Type B pancreatic cell (in vitro differentiated cells): Measurements from ENCODE around the gene FAM124A. TPM values are rescaled to one million over a fixed set of nuclear protein-coding genes. Genes with fewer than 3 reads are reported as not detected.

Experiments
- DNase-seq: peaks from one replicate; pipeline ENCODE4 v3.0.0; 2021; ENCODE audit warnings: mixed read lengths; ENCODE audit not compliant: unreplicated experiment; ENCODE audit errors: extremely low spot score
- H3K27ac Mint-ChIP-seq: 2 replicates; pipeline ENCODE4 v1.8.0; 2021; ENCODE audit warnings: mild to moderate bottlenecking, mixed read lengths
- H3K27me3 Mint-ChIP-seq: 2 replicates; pipeline ENCODE4 v1.8.0; 2021; ENCODE audit warnings: mixed read lengths
- H3K36me3 Mint-ChIP-seq: 2 replicates; pipeline ENCODE4 v1.8.0; 2021; ENCODE audit warnings: mixed read lengths
- H3K4me1 Mint-ChIP-seq: one replicate; pipeline ENCODE4 v1.8.0; 2021; ENCODE audit warnings: mixed read lengths; ENCODE audit not compliant: unreplicated experiment
- H3K4me3 Mint-ChIP-seq: 2 replicates; pipeline ENCODE4 v1.8.0; 2021; ENCODE audit warnings: mild to moderate bottlenecking, mixed read lengths
- H3K9me3 Mint-ChIP-seq: 2 replicates; pipeline ENCODE4 v1.8.0; 2021; ENCODE audit warnings: mixed read lengths
- total RNA-seq: library from RNA; stranded (reverse); gene quantifications from 2 replicates; pipeline ENCODE4 v1.2.1, GENCODE V29; 2021; ENCODE audit warnings: low replicate concordance
- TF ChIP-seq, protein P1 (sequence below): fragments of 200-600 bp; sonication (generic); conservative IDR thresholded peaks from 2 replicates; pipeline ENCODE4 v1.5.0; 2021; ENCODE audit warnings: antibody characterized with exemption, mild to moderate bottlenecking

The FAM124A gene
- total RNA-seq, 1 donor from 2014 or later: 4.5 TPM

DNA sequence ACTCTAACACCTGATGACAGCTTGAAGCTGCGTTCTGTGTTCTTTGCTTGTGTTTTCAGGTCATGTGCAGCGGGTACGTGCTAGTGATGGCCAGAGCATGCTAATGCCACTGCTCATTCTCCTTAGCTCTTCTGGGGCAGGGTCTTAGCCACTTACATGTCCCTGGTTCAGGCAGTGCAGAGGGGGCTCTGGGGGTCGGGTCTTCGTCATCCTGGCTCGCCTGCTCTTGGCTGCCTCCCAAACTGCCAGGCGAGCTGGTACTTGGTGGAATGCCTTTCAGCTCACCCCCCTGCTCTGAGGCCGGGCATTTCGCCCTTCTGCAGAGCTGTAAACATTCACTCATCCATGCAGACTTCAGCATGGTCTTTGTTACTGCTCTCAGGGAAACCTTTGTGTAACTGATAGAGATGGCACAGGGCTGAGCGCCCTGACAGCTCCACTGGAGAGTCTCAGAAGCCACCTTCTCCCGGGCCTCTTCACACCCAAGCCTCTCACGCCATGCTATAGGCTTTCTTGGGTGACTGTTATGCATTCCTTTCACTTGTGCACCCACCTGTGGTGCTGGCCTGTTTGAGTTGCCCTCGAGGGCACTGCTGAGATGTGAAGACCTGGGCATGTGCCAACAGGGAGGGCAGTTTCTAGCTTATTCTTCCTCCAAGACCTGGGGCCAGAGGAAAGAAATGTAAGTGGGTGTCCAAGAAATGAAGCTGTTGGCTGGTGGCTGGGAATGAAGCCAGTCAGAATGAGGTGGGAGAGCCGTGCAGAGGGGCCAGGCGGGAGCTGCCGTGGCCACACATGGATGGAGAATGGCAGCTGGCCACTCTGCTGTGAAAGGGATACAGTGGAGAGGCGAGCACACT lies 24.4 kb downstream of the FAM124A start:
- TF ChIP-seq, protein P1, sequence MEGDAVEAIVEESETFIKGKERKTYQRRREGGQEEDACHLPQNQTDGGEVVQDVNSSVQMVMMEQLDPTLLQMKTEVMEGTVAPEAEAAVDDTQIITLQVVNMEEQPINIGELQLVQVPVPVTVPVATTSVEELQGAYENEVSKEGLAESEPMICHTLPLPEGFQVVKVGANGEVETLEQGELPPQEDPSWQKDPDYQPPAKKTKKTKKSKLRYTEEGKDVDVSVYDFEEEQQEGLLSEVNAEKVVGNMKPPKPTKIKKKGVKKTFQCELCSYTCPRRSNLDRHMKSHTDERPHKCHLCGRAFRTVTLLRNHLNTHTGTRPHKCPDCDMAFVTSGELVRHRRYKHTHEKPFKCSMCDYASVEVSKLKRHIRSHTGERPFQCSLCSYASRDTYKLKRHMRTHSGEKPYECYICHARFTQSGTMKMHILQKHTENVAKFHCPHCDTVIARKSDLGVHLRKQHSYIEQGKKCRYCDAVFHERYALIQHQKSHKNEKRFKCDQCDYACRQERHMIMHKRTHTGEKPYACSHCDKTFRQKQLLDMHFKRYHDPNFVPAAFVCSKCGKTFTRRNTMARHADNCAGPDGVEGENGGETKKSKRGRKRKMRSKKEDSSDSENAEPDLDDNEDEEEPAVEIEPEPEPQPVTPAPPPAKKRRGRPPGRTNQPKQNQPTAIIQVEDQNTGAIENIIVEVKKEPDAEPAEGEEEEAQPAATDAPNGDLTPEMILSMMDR: no peak
- no peak overlapping the region for H3K27ac Mint-ChIP-seq
- H3K4me1 Mint-ChIP-seq: peaks cover 12% of the 10 kb centered on the region
- no peaks in the 10 kb centered on the region for H3K9me3 Mint-ChIP-seq
- H3K36me3 Mint-ChIP-seq: no peaks in the 10 kb centered on the region
- H3K27me3 Mint-ChIP-seq: no peaks in the 10 kb centered on the region
- no peak overlapping the region for H3K4me3 Mint-ChIP-seq
- no peak for DNase-seq

DNA sequence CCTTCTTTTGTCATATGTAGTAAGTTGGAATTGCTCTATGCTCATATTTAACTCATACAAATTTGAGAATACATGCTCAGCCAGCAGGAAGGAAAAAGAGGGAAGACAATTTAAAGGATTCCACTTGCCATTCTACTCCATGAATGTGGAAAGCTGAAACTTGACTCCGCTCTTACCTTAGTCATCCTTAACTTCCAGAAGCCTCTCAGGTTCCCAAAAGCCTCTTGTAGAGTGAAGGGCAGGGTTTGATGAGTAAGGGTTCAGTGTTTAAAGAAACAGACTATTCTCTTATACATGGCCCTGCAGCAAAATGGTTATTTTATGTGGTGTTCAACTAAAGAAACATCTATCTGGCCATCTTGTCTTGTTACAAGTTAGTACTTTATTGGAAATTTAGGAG lies 27.1 kb downstream of the FAM124A start:
- H3K27ac Mint-ChIP-seq: no peak overlapping the region
- H3K4me1 Mint-ChIP-seq: peaks cover 7% of the 10 kb centered on the region
- no peaks in the 10 kb centered on the region for H3K27me3 Mint-ChIP-seq
- peaks cover 3% of the 10 kb centered on the region for H3K36me3 Mint-ChIP-seq
- no peaks in the 10 kb centered on the region for H3K9me3 Mint-ChIP-seq
- DNase-seq: no peak
- H3K4me3 Mint-ChIP-seq: no peak overlapping the region
- TF ChIP-seq, protein P1: no peak

DNA sequence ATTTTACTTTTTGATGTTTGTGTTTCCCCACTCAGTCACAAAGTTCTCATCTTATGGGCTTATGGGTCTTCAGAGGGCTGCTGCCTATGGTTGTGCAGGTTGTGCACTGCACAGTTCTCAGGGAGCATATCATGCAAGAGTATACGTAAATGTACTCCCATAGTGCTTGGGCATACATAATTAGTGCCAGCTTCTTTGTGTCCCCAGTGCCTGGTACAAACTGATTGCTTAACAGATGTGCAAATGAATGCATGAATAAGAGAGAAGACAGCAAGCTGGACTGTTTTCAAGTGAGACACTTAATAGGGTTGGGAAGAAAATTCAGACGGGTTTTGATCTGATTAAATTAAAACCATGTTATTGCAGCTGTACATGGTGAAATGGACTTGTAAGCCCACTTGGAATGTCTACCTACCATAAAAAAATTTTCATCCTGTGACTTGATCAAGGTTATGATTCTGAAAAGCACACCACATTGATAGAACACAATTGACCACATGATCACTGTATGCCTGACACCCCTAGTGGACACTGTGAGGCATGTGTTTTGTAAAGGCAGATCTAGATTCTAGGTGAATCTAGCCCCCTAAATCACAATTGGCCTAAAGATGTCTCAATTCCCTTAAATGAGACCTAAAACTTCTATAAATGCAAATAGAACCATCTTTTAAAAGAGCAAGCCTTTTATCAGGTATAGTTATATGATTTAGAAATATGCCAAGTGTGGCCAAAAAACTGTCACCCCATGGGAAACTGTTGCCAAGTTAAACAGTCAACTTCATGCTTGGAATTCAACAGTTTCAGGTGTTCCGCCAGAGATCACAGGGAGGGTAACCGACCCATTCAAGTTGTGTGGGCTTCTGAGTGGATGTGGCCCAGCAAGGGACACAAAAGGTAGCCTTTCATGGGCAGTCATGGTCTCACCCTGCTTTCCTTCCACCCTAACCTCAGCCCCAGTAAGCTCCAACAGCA lies 27.9 kb downstream of the FAM124A start:
- DNase-seq: no peak
- Mint-ChIP-seq H3K27me3 (no peaks in the 10 kb centered on the region), H3K36me3 (peaks cover 3% of the 10 kb centered on the region), H3K9me3 (no peaks in the 10 kb centered on the region), H3K4me1 (peaks cover 7% of the 10 kb centered on the region), H3K27ac (no peak overlapping the region), H3K4me3 (no peak overlapping the region)
- TF ChIP-seq, protein P1: peak; percentile 72

DNA sequence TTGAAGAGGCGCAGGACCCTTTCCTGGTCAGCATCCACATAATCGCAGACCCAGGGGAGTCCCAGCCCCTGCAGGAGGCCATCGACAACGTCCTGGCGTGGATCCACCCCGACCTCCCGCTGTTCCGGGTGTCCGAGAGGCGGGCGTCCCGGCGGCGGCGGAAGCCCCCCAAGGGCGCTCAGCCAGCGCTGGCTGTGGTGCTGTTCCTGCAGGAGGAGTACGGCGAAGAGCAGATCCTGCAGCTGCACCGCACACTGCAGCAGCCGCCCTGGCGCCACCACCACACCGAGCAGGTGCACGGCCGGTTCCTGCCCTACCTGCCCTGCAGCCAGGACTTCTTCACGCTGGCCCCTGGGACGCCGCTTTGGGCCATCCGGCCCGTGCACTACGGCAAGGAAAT lies 29.3 kb downstream of the FAM124A start:
- no peaks in the 10 kb centered on the region for H3K27me3 Mint-ChIP-seq
- DNase-seq: no peak

DNA sequence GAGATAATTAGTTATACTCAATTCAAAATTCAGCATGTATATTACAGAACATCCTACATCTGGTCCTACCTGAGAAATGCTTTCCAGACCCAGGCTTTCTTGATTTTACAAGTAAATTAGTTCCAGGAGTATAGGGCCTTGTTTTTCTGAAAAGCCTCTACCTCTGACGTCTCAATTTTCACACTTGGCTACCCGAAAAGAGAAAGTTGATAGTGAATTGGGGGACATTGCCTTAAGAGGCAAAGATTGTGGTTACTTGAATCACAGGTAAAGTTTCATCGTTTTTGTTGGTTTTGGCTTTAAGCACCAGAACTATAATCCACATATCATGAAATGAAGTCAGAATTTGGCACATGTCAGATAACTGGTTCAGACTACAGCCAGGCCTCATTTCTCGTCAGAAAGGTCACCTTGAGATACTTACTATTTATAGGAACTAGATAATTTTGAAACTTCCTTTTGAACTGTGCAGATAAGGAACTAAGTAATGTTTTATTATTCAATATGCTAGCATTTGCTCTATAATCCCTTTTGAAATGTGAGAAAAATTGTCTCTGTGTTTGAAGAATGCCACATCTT lies 30.8 kb downstream of the FAM124A start:
- no peak overlapping the region for H3K27ac Mint-ChIP-seq
- H3K36me3 Mint-ChIP-seq: peaks cover 7% of the 10 kb centered on the region
- TF ChIP-seq, protein P1: no peak
- DNase-seq: no peak
- H3K4me1 Mint-ChIP-seq: no peaks in the 10 kb centered on the region
- H3K9me3 Mint-ChIP-seq: no peaks in the 10 kb centered on the region
- H3K4me3 Mint-ChIP-seq: no peak overlapping the region
- no peaks in the 10 kb centered on the region for H3K27me3 Mint-ChIP-seq

More for the DNA sequence above, 29.3 kb downstream of the FAM124A start:
- Mint-ChIP-seq H3K27ac (no peak overlapping the region), H3K36me3 (peaks cover 3% of the 10 kb centered on the region), H3K9me3 (no peaks in the 10 kb centered on the region), H3K4me1 (no peaks in the 10 kb centered on the region), H3K4me3 (no peak overlapping the region)
- TF ChIP-seq, protein P1: no peak
